SK-N-SH (cell line): Measurements from ENCODE around the gene IL22.

Source experiments
- MXI1 ChIP-seq: IDR thresholded peaks from 2 replicates; pipeline ENCODE4 v1.6.1; 2012; ENCODE audit warnings: mild to moderate bottlenecking, low read depth, low read length, improper control_type of control experiment
- TAF1 ChIP-seq: IDR thresholded peaks from 2 replicates; pipeline ENCODE4 v1.6.1; 2012; ENCODE audit warnings: low read depth, mild to moderate bottlenecking, low read length, moderate library complexity, borderline replicate concordance
- TF ChIP-seq, protein P1 (sequence below): fragments of 150-350 bp; IDR thresholded peaks from 2 replicates; pipeline ENCODE4 v1.6.1; 2017; ENCODE audit warnings: antibody characterized with exemption, low read length, low read depth, borderline replicate concordance

DNA sequence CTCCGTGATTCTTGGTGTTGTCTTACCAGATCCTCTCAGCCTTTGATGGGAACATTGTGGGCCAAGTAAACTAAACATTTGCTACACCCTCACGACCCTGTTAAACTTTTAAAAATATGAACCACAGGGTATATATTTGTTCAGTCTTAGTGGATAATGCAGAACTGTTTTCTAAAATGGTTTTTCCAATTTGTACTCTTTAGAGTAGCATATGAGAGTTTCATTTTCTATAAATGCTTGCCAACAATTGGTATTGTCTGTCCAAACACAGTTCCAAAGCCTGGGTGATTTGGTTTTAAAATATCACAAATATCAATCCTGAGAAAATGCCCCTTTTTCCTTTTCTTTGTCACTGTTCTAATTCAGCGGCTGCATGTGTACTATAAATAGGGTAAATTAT lies 6.7 kb upstream of the IL22 start:
- TF ChIP-seq TAF1 (no peak), MXI1 (no peak)
- TF ChIP-seq, protein P1, sequence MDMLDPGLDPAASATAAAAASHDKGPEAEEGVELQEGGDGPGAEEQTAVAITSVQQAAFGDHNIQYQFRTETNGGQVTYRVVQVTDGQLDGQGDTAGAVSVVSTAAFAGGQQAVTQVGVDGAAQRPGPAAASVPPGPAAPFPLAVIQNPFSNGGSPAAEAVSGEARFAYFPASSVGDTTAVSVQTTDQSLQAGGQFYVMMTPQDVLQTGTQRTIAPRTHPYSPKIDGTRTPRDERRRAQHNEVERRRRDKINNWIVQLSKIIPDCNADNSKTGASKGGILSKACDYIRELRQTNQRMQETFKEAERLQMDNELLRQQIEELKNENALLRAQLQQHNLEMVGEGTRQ: no peak
